WERI-Rb-1 (cell line): ENCODE measurements around the gene FSTL4.
A peak's percentile ranks its signal among the peaks of the same experiment; 100 is the strongest.

Source experiments
- DNase-seq: peaks from one replicate; pipeline ENCODE4 v3.0.0-alpha.2; 2020
- H3K27ac ChIP-seq: fragments of 250-450 bp; sonication (Bioruptor Pico); 2 replicates; pipeline ENCODE4 v1.5.1; 2020; ENCODE audit warnings: mild to moderate bottlenecking, moderate library complexity
- H3K27me3 ChIP-seq: fragments of 250-450 bp; sonication (Bioruptor Pico); 2 replicates; pipeline ENCODE4 v1.5.1; 2021; ENCODE audit warnings: mild to moderate bottlenecking, low read depth, moderate library complexity; ENCODE audit not compliant: insufficient read depth, severe bottlenecking
- H3K36me3 ChIP-seq: fragments of 250-450 bp; sonication (Bioruptor Pico); 2 replicates; pipeline ENCODE4 v1.5.1; 2020; ENCODE audit warnings: mild to moderate bottlenecking, moderate library complexity
- H3K4me3 ChIP-seq: 2 replicates; pipeline ENCODE4 v1.5.1; 2011; ENCODE audit warnings: low read depth, mild to moderate bottlenecking, control low read depth, low read length
- H3K9me3 ChIP-seq: fragments of 250-450 bp; sonication (Bioruptor Pico); 2 replicates; pipeline ENCODE4 v1.5.1; 2021; ENCODE audit warnings: mild to moderate bottlenecking, moderate library complexity; ENCODE audit not compliant: severe bottlenecking
- TF ChIP-seq, protein P1 (sequence below): IDR thresholded peaks from 2 replicates; pipeline ENCODE4 v1.5.1; 2011; ENCODE audit warnings: low read depth, mild to moderate bottlenecking, control low read depth, inconsistent platforms, low read length

Gene FSTL4

DNA sequence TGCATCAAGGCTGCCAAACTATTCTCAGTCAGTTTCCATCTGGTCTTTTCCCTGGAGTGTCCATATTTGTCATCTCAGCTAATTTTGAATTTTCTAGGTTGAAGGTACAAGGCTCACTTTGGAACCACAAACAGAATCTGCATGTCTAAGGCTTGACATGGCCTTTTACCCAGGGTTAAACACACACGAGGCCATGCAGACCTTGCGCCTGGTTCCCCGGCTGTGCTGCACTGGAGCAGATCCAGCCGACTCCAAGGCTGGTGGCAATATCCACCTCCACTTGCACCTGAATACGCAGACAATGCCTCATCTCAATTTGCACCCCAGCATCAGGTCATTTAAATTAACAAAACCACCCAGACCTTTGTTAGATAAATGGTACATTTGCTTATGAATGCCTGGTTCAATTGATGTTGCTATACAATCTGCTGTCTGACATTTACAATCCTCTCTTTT is 284.4 kb downstream of the FSTL4 start:
- Histone ChIP-seq H3K9me3 (no peaks in the 10 kb centered on the region), H3K36me3 (no peaks in the 10 kb centered on the region), H3K27ac (no peak overlapping the region), H3K27me3 (no peaks in the 10 kb centered on the region), H3K4me3 (no peak overlapping the region)
- no peak for DNase-seq
- TF ChIP-seq, protein P1, sequence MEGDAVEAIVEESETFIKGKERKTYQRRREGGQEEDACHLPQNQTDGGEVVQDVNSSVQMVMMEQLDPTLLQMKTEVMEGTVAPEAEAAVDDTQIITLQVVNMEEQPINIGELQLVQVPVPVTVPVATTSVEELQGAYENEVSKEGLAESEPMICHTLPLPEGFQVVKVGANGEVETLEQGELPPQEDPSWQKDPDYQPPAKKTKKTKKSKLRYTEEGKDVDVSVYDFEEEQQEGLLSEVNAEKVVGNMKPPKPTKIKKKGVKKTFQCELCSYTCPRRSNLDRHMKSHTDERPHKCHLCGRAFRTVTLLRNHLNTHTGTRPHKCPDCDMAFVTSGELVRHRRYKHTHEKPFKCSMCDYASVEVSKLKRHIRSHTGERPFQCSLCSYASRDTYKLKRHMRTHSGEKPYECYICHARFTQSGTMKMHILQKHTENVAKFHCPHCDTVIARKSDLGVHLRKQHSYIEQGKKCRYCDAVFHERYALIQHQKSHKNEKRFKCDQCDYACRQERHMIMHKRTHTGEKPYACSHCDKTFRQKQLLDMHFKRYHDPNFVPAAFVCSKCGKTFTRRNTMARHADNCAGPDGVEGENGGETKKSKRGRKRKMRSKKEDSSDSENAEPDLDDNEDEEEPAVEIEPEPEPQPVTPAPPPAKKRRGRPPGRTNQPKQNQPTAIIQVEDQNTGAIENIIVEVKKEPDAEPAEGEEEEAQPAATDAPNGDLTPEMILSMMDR: no peak

DNA sequence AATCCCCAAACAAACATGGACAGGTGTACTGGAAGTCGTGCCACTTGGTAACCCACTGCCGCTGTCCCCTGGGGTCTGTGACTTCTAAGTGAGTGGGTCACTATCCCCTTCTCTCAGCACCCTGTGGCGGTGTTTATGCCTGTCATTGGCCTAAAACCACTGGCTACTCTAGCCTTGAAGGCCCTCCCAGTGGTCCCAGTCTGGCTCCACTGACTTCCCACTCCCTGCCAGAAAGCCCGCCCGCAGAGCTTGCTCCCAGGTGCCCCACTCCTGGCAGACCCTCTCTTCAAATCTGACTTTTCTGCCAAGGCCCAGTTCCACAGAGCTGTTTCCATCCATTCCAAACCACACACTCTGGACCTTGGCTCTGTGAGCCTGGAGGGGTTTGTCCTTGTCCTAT is 286.0 kb downstream of the FSTL4 start:
- H3K27me3 ChIP-seq: no peaks in the 10 kb centered on the region

DNA sequence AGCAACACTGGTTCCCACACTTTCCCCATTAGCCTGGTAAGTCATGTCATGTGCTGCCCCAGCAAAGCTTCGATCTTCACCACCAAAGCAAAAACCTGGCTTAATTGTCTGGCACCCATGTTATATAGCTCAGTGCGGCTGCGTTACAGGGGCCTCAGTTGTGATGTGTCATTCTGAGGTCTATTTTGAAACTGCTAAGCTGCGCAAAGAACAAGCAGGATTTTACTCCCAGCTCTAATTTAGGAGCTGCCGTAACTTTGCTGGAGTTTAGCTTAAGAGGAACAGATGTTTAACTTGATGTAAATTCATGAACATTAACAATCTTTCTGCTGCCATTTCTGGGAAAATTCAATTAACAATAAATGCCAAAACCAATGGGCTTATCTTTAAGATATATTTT is 286.5 kb downstream of the FSTL4 start:
- Histone ChIP-seq H3K27ac (no peak overlapping the region), H3K36me3 (no peaks in the 10 kb centered on the region), H3K4me3 (no peak overlapping the region), H3K27me3 (no peaks in the 10 kb centered on the region), H3K9me3 (no peaks in the 10 kb centered on the region)
- DNase-seq: no peak
- TF ChIP-seq, protein P1: no peak

More for the DNA sequence above, 286.0 kb downstream of the FSTL4 start:
- Histone ChIP-seq H3K27ac (no peak overlapping the region), H3K4me3 (no peak overlapping the region), H3K9me3 (no peaks in the 10 kb centered on the region), H3K36me3 (no peaks in the 10 kb centered on the region)
- DNase-seq: no peak
- TF ChIP-seq, protein P1: no peak

DNA sequence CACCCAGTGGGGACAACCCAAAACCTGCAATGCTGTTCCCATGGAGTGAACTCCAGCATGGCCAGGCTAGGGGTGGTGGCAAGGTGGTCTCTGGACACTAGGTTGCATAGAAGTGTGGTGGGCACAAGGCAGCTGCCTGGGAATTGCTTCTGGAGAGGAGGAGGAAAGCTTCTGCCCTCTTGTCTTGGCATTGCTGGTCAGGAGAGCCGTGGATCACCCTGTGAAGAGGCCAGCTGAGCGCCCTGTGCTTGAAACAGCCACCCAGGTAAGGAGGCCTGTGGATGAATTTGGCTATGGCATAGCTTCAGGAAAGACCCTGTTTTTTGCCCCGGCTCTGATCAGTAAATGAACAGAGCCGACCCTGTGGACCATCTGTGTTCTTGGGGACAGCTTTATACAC is 287.4 kb downstream of the FSTL4 start:
- TF ChIP-seq, protein P1: no peak
- H3K27me3 ChIP-seq: no peaks in the 10 kb centered on the region

DNA sequence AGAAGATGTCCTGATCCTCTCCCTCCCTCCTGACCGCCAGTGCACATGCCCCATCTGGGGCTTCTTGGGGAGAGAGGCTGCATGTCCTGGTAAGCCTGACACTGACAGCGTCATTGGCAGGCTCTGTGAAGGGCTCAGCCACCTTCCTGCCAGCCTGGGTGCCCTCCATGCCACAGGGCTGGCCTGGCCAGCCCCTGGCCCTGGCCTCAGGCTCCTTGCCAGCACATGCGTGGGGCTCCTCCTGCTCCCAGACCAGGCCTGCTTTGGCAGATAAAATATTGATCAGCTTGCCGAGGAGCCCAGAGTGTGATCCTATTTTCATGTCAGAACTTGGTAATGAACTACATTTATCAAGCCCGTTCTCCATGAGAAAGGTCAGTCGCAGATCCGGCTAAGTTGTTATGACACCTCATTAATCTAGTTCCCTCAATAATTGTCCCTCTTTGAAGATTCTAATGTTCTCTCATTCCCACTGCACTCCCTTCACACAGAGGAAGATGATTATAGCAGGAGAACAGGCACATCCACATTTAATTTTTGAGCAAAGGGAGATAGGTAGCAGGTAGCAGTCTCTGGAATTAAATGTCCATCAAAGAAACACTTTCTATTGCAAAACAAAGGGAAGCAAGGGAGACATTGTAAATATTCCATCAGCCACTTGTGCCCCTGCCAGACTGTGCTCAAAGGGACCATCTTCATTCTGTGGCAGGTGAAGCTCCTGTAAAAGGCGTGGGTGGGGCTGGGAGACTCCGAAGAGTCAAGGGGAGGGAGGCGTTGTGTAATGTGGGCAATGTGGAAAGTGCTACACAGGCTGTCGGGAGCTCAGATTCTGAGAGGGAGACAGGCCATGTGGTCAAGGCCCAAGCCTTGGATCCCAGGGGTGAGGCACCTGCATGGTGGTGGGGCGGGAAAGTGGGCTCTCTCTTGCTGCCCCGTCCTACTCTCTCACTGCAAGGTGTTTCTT is 288.6 kb downstream of the FSTL4 start:
- H3K4me3 ChIP-seq: no peak overlapping the region
- DNase-seq: peak; percentile 19
- H3K27ac ChIP-seq: no peak overlapping the region
- H3K36me3 ChIP-seq: no peaks in the 10 kb centered on the region
- no peaks in the 10 kb centered on the region for H3K9me3 ChIP-seq
- no peaks in the 10 kb centered on the region for H3K27me3 ChIP-seq
- TF ChIP-seq, protein P1: no peak

More for the DNA sequence above, 287.4 kb downstream of the FSTL4 start:
- Histone ChIP-seq H3K27ac (no peak overlapping the region), H3K36me3 (no peaks in the 10 kb centered on the region), H3K9me3 (no peaks in the 10 kb centered on the region), H3K4me3 (no peak overlapping the region)
- no peak for DNase-seq
